Measurements from ENCODE around the gene KIF2C.
A peak's percentile ranks its signal among the peaks of the same experiment; 100 is the strongest.

Gene KIF2C

GRCh38 chr1:44802306-44803061 is 62.8 kb downstream of the KIF2C start:
- no peak overlapping the region for H3K4ac ChIP-seq (ENCODE audit: low read depth in 1 of 2, low read length in 2 of 2)
- H2AK5ac ChIP-seq (ENCODE audit: low read length, severe bottlenecking), result no peak overlapping the region
- H3K4me3 ChIP-seq (ENCODE audit: insufficient read depth in 1 of 2, low read depth in 1 of 2, low read length in 2 of 2), result peak overlapping the region in 1 of 2 experiments; percentile 90
- H3K36me3 ChIP-seq (ENCODE audit: control insufficient read depth in 1 of 2, insufficient read depth in 2 of 2, low read depth in 1 of 2, low read length in 2 of 2), result peaks cover 52 to 53% of the 10 kb centered on the region in 2 experiments
- H2BK120ac ChIP-seq (ENCODE audit: low read depth, low read length), result no peak overlapping the region
- H3K27me3 ChIP-seq (ENCODE audit: control insufficient read depth in 1 of 2, insufficient read depth in 1 of 2, low read length in 2 of 2), result no peaks in the 10 kb centered on the region
- H2AFZ ChIP-seq (ENCODE audit: low read depth, low read length), result no peak overlapping the region
- H3K79me1 ChIP-seq (replicated peaks; ENCODE audit: low read length, poor library complexity, severe bottlenecking), result peaks cover 7% of the 10 kb centered on the region
- H3K23ac ChIP-seq (ENCODE audit: low read length in 2 of 2), result peak overlapping the region in 1 of 2 experiments; percentile 36
- peak overlapping the region; percentile 94 for H3K9ac ChIP-seq (ENCODE audit: low read length)
- WGBS, result 91% methylated on average over 10 of the region's 13 CpGs
- no peak overlapping the region for H2BK15ac ChIP-seq (ENCODE audit: low read depth, poor library complexity, severe bottlenecking)
- H3K14ac ChIP-seq (ENCODE audit: low read length in 2 of 2), result peak overlapping the region in 1 of 2 experiments; percentile 86
- H3K9me3 ChIP-seq (ENCODE audit: control insufficient read depth, low read length), result no peaks in the 10 kb centered on the region
- peak overlapping the region; percentile 49 to 56 for H2BK12ac ChIP-seq (ENCODE audit: low read length in 2 of 2)
- H3K4me2 ChIP-seq (ENCODE audit: low read length, poor library complexity, severe bottlenecking), result peak overlapping the region; percentile 72
- DNase-seq, result no peak
- H3K27ac ChIP-seq (ENCODE audit: low read length, poor library complexity, severe bottlenecking), result no peak overlapping the region
- H2BK5ac ChIP-seq (ENCODE audit: low read depth, low read length, poor library complexity, severe bottlenecking), result no peak overlapping the region
- peaks cover 56% of the 10 kb centered on the region for H3K4me1 ChIP-seq (ENCODE audit: control insufficient read depth, insufficient read depth, low read depth, low read length)
- H3K18ac ChIP-seq (ENCODE audit: low read depth in 1 of 2, low read length in 2 of 2), result peak overlapping the region in 1 of 2 experiments; percentile 61
- peak overlapping the region; percentile 45 for H4K91ac ChIP-seq (ENCODE audit: low read length)
- no peak overlapping the region for H4K8ac ChIP-seq (ENCODE audit: low read length)

GRCh38 chr1:44803062-44803311 is 63.4 kb downstream of the KIF2C start:
- Histone ChIP-seq H3K79me1 (replicated peaks; ENCODE audit: low read length, poor library complexity, severe bottlenecking) (peaks cover 7% of the 10 kb centered on the region), H3K27me3 (ENCODE audit: control insufficient read depth in 1 of 2, insufficient read depth in 1 of 2, low read length in 2 of 2) (no peaks in the 10 kb centered on the region), H2BK12ac (ENCODE audit: low read length in 2 of 2) (peak overlapping the region; percentile 49 to 56), H2AFZ (ENCODE audit: low read depth, low read length) (no peak overlapping the region), H3K9me3 (ENCODE audit: control insufficient read depth, low read length) (no peaks in the 10 kb centered on the region), H2BK15ac (ENCODE audit: low read depth, poor library complexity, severe bottlenecking) (no peak overlapping the region), H3K18ac (ENCODE audit: low read depth in 1 of 2, low read length in 2 of 2) (peak overlapping the region in 1 of 2 experiments; percentile 61), H4K91ac (ENCODE audit: low read length) (peak overlapping the region; percentile 45), H3K9ac (ENCODE audit: low read length) (peak overlapping the region; percentile 94), H3K23ac (ENCODE audit: low read length in 2 of 2) (peak overlapping the region in 1 of 2 experiments; percentile 10), H3K36me3 (ENCODE audit: control insufficient read depth in 1 of 2, insufficient read depth in 2 of 2, low read depth in 1 of 2, low read length in 2 of 2) (peaks cover 52 to 53% of the 10 kb centered on the region in 2 experiments), H3K27ac (ENCODE audit: low read length, poor library complexity, severe bottlenecking) (no peak overlapping the region), H2BK5ac (ENCODE audit: low read depth, low read length, poor library complexity, severe bottlenecking) (no peak overlapping the region), H3K14ac (ENCODE audit: low read length in 2 of 2) (peak overlapping the region in 1 of 2 experiments; percentile 86), H2AK5ac (ENCODE audit: low read length, severe bottlenecking) (no peak overlapping the region), H2BK120ac (ENCODE audit: low read depth, low read length) (no peak overlapping the region), H3K4me1 (ENCODE audit: control insufficient read depth, insufficient read depth, low read depth, low read length) (peaks cover 61% of the 10 kb centered on the region), H4K8ac (ENCODE audit: low read length) (peak overlapping the region; percentile 4), H3K4me3 (ENCODE audit: insufficient read depth in 1 of 2, low read depth in 1 of 2, low read length in 2 of 2) (peak overlapping the region in 1 of 2 experiments; percentile 90), H3K4ac (ENCODE audit: low read depth in 1 of 2, low read length in 2 of 2) (no peak overlapping the region), H3K4me2 (ENCODE audit: low read length, poor library complexity, severe bottlenecking) (no peak overlapping the region)
- 99% methylated on average over 6 of the region's 9 CpGs for WGBS
- DNase-seq, result no peak

GRCh38 chr1:44803312-44804095 is 63.9 kb downstream of the KIF2C start:
- Histone ChIP-seq H3K79me1 (replicated peaks; ENCODE audit: low read length, poor library complexity, severe bottlenecking) (peaks cover 7% of the 10 kb centered on the region), H2BK12ac (ENCODE audit: low read length in 2 of 2) (peak overlapping the region; percentile 49 to 51), H3K4me2 (ENCODE audit: low read length, poor library complexity, severe bottlenecking) (no peak overlapping the region), H4K8ac (ENCODE audit: low read length) (peak overlapping the region; percentile 4), H3K4me1 (ENCODE audit: control insufficient read depth, insufficient read depth, low read depth, low read length) (peaks cover 65% of the 10 kb centered on the region), H2BK15ac (ENCODE audit: low read depth, poor library complexity, severe bottlenecking) (no peak overlapping the region), H3K4ac (ENCODE audit: low read depth in 1 of 2, low read length in 2 of 2) (no peak overlapping the region), H3K9ac (ENCODE audit: low read length) (peak overlapping the region; percentile 94), H2AFZ (ENCODE audit: low read depth, low read length) (no peak overlapping the region), H3K23ac (ENCODE audit: low read length in 2 of 2) (no peak overlapping the region), H3K18ac (ENCODE audit: low read depth in 1 of 2, low read length in 2 of 2) (no peak overlapping the region), H2BK5ac (ENCODE audit: low read depth, low read length, poor library complexity, severe bottlenecking) (no peak overlapping the region), H2AK5ac (ENCODE audit: low read length, severe bottlenecking) (no peak overlapping the region), H3K4me3 (ENCODE audit: insufficient read depth in 1 of 2, low read depth in 1 of 2, low read length in 2 of 2) (peak overlapping the region in 1 of 2 experiments; percentile 90), H3K27ac (ENCODE audit: low read length, poor library complexity, severe bottlenecking) (no peak overlapping the region), H2BK120ac (ENCODE audit: low read depth, low read length) (no peak overlapping the region), H3K36me3 (ENCODE audit: control insufficient read depth in 1 of 2, insufficient read depth in 2 of 2, low read depth in 1 of 2, low read length in 2 of 2) (peaks cover 52 to 53% of the 10 kb centered on the region in 2 experiments), H3K27me3 (ENCODE audit: control insufficient read depth in 1 of 2, insufficient read depth in 1 of 2, low read length in 2 of 2) (no peaks in the 10 kb centered on the region), H3K14ac (ENCODE audit: low read length in 2 of 2) (peak overlapping the region in 1 of 2 experiments; percentile 35), H4K91ac (ENCODE audit: low read length) (peak overlapping the region; percentile 53), H3K9me3 (ENCODE audit: control insufficient read depth, low read length) (no peaks in the 10 kb centered on the region)
- WGBS, result 95% methylated on average over 13 of the region's 13 CpGs
- DNase-seq, result no peak

Measured in mesenchymal stem cell (in vitro differentiated cells and primary cell).